GM03348 (cell line): ENCODE measurements around the gene SMIM35.

Source experiments
- DNase-seq: peaks from one replicate; pipeline ENCODE4 v3.0.0; 2012; ENCODE audit warnings: low spot score

The SMIM35 gene

DNA sequence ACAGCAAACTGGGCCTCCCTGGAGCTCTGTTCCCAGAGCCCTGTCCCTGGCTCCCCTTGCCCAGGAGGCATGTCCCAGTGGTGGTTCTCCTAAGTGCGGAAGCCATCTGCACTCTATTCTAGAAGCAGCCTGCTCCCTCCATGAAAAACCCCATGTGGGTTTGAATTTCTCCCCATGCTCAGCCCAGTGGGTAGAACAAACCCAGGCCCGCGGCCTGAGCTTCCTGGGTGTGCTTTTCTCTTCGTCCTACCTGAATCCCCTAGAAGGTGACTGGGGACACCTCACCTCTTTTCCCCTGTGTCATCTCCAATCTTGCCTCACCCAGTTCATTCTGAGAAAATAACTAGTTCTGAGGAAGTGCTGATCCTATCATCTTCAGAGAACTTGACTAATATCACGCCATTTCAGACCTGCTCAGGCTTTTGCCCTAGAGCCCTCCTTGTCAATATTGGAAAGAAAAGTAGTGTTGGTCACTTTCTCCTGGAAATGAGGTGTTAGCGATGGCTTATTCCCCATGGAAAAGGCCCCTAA, 84.7 kb downstream of the SMIM35 start:
- DNase-seq, result no peak

- no peak for DNase-seq
Measured at GRCh38 chr11:118001494-118001971, 85.2 kb downstream of the SMIM35 start.

- DNase-seq, result no peak
Measured at GRCh38 chr11:118000850-118001228, 85.9 kb downstream of the SMIM35 start.

- DNase-seq, result no peak
Measured at GRCh38 chr11:118000067-118000849, 86.5 kb downstream of the SMIM35 start.

- no peak for DNase-seq
Measured at GRCh38 chr11:117999354-117999993, 87.3 kb downstream of the SMIM35 start.

DNA sequence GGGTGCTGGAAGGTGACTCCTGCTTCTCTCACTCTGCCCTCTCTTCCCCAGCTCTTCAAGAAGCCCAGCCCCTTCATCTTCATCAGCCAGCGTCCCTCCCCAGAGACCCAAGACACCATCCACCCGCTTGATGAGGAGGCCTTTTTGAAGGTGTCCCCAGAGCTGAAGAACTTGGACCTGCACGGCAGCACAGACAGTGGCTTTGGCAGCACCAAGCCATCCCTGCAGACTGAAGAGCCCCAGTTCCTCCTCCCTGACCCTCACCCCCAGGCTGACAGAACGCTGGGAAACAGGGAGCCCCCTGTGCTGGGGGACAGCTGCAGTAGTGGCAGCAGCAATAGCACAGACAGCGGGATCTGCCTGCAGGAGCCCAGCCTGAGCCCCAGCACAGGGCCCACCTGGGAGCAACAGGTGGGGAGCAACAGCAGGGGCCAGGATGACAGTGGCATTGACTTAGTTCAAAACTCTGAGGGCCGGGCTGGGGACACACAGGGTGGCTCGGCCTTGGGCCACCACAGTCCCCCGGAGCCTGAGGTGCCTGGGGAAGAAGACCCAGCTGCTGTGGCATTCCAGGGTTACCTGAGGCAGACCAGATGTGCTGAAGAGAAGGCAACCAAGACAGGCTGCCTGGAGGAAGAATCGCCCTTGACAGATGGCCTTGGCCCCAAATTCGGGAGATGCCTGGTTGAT, 88.0 kb downstream of the SMIM35 start:
- no peak for DNase-seq

DNA sequence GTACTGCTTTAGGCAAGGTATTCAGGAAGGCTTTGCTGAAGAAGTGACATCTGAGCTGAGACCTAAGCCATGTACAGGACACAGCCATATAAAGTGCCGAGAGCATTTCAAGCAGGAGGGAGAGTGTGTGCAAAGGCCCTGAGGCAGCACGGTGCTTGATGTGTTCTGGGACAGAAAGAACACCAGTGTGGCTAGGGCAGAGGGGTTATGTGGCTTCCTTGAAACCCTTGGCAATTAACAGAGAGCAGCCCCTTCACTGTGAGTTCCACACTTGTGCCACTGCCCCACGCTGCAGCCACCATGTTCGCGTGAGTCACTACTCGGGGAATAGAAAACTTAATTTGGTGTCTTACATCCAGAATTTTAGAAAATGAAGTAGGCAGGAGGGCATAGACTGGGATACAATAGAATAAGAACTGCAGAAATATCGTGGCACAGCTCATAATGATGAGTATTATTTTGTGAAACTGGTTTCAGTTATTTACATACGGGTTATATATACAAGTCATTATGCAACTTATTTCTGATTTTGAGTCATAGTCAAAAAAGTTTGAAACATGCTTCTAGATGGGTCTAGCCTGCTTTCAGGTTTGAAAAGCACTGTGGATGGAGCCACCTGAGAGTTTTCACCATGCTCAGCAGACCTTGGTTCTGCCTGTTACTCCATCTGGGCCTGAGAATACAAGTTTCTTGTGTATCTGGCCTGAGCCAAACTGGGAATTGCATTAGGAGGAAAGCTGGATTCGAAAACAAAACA, 88.8 kb downstream of the SMIM35 start:
- no peak for DNase-seq

DNA sequence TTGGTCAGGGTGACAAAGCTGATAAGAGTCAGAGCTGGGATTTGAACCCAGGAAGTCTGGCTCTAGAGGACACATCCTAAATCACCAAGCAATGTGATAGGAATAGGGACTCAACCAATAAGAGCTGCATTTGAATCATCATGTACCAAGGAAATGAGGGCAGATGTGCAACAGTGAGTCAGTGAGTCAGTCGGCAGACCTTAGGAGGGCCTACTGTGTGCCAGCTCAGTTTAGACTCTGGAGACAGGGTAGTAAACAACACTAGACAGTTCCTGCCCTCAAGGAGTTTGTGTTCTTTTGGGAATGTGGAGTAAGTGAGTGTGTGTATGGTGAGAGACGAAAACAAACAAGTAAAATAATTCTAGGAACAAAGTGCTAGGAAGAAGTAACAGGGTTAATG, 89.4 kb downstream of the SMIM35 start:
- DNase-seq, result no peak

DNA sequence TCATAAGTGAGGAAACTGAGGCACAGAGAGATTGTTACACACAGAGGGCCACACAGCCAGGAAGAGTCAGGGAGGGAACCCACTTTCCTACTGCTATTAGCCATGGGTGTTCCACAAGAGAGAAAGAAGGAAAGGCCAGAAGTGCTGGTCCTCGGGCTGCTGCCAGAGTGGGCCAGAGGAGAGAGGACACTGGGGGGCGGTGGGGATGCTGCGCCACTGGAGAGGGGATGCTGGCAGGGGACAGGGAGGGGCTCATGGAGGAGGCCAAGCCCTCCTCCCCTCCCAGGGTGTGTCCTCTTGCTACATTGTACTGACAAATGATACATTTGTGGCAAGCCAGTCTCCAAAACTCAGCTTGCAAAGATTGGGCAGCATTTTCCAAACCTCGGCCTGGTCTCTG, 90.7 kb downstream of the SMIM35 start:
- no peak for DNase-seq

DNA sequence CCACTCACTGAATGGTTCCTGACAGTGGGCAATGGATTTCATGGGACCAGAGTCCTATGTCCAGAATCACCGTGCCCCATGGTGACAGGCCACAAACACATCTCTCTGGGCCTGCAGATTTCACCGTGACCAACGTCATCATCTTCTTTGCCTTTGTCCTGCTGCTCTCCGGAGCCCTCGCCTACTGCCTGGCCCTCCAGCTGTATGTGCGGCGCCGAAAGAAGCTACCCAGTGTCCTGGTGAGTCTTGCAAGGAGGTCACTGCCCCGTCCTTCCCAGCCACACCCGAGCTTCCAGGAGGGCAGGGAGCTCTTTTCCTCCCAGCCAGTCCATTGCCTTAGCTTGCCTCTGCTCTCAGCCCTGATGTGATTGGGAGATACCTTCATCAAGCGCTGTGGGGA, 91.3 kb downstream of the SMIM35 start:
- no peak for DNase-seq

GRCh38 chr11:117993988-117994745, 92.6 kb downstream of the SMIM35 start:
- DNase-seq, result no peak

GRCh38 chr11:117992620-117993019, 94.1 kb downstream of the SMIM35 start:
- DNase-seq, result no peak

DNA sequence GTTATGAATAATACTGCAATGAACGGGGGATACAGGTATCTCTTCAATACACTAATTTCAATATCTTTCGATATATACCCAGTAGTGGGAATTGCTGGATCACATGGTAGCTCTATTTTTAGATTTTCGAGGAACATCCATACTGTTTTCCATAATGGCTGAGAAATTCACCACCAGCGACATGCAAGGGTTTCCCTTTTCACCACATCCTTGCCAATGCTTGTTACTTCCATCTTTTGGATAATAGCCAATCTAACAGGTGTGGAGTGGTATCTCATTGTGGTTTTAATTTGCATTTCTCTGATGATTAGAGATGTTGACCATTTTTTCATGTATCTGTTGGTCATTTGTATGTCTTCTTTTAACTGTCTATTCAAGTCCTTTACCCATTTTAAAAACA, 94.6 kb downstream of the SMIM35 start:
- no peak for DNase-seq

- DNase-seq, result no peak
Measured at GRCh38 chr11:117989351-117990102, 97.2 kb downstream of the SMIM35 start.

DNA sequence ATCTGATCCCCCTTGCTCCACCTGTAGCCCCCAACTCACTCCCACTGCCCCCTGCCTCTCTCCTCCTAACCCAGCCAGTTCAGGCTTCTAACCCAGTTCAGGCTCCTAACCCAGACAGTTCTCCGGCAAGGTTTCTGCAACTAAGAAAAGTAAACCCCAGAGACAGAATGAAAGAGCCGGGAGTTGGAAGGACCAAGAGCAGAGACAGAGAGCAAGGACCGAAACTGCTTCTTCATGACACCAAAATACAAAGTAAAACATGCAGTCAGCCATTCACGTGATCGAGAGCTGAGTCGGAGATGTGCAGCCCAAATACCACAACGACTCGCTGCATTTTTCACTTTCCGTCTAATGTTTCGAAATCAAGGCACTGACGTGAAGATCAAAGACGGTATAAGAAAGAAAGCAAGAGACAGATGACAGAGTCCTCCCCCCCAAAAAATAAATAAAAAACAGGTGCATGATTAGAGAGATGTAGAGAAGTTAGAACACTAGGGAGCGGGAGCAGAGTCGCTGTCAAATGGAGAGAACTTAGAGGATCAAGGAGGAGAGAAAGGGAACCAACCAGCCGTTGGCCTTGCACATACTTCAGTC, 99.7 kb downstream of the SMIM35 start:
- DNase-seq, result no peak

DNA sequence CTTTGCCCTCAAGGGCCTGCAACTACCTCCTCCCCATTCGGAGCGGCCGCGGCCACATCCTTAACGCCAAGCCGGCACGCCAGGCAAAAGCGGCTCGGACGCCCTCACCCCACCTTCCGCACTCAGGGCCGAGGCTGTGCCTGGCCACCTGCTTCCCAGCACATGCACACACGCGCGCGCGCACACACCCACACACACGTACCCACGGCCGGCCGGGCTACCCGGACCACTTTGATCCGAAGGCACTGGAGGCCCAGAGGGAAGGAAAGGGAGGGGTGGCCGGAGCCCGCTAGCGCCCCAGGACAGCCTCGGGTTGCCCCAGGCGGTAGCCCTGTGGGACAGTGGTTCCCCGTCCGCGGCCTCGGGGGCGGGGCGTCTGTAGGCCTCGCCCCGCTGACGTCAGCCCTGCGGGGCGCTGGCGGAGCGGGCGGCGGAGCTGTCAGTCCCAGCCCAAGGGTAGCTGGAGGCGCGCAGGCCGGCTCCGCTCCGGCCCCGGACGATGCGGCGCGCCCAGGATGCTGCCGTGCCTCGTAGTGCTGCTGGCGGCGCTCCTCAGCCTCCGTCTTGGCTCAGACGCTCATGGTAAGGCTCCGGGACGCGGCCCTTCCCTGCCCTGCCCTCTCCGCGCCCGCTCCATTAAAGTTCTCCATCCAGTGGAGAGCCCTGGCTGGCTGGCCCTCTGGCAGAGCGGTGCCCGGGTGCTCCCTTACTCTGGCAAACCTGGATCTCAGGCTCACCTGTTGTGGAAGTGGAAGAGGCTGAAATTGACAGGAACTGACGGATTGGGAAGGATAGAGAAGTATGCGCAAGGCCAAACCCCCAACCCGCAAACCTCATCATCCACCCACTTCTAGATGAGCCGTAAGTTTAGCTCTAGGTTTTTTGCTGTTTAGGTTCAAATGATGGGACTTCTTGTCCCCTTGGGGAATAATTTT, 100.5 kb downstream of the SMIM35 start, which contains the start of gene IL10RA:
IL10RA (plus strand) TSS at position 442 of the 935 bp plus-strand sequence; CDS start at position 516, 74 bp downstream.
- DNase-seq, result peak; percentile 84

GRCh38 chr11:117984476-117984875, 102.3 kb downstream of the SMIM35 start:
- no peak for DNase-seq

DNA sequence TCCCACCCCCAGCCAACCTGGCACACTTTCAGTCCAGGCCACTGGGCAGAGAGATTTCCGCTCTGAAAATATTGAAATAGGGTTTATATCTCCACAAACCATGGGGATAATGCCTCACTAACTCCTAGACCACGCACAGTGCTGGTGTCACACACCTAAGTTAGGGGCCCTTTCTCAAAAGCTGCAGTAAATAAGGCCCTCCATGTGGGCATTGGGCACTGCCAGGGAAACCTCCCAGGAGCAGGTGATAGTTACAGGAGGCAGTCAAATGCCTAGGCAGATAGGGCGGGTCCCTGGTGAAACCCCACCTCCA, 103.6 kb downstream of the SMIM35 start:
- no peak for DNase-seq

GRCh38 chr11:117980720-117981119, 106.0 kb downstream of the SMIM35 start:
- DNase-seq, result no peak
